HCT116 (cell line): ENCODE data around the gene COL18A1. TPM values are rescaled to one million over a fixed set of nuclear protein-coding genes. Genes with fewer than 3 reads are reported as not detected.
"Not testable (repeated sequence)": the region's sequence is repeated elsewhere in the genome, so short reads cannot be mapped to it uniquely, and the experiment has no call there.

Experiments used
- ATAC-seq: fragments of 200-7000 bp; cut with Tn5 transposase; 2 replicates; pipeline ENCODE4 v1.9.1; 2020; ENCODE audit warnings: mild to moderate bottlenecking, moderate library complexity
- BruUV-seq: library from RNA; stranded (reverse); fragments of 400-500 nt; replicated peaks from 2 replicates; lab custom pipeline; 2021; lab: Mats Ljungman, UMichigan
- CTCF ChIA-PET: fragments of 300-600 bp; sonication (Branson Sonifier 250); formaldehyde crosslinking; loops from one replicate; lab custom pipeline; 2021; ENCODE audit warnings: antibody characterized with exemption; lab: Charles Lee
- POLR2A ChIA-PET: fragments of 300-600, 350-600 bp; sonication (Branson Sonifier 250); formaldehyde crosslinking; loops from one replicate; lab custom pipeline; 2021; ENCODE audit warnings: antibody characterized with exemption; lab: Charles Lee
- RAD21 ChIA-PET, 2 experiments: fragments of 300-600 bp; sonication (Branson Sonifier 250); formaldehyde crosslinking; loops; one replicate each; lab custom pipeline; 2023; ENCODE audit warnings: low total read pairs in 2 of 2; ENCODE audit not compliant: uncharacterized antibody in 2 of 2, unreplicated experiment in 2 of 2, low non-redundant PET in 1 of 2; lab: Charles Lee
- DNase-seq: peaks from one replicate; pipeline ENCODE4 v3.0.0-alpha.2; 2010; ENCODE audit warnings: low read depth, low spot score
- H2AFZ ChIP-seq: fragments of 200-600 bp; shearing (Covaris generic), sonication (generic); 2 replicates; pipeline ENCODE4 v1.6.1; 2017; ENCODE audit warnings: low read depth, mixed run types, mixed read lengths, antibody characterized with exemption, low read length; ENCODE audit not compliant: poor library complexity, severe bottlenecking
- H3K27ac ChIP-seq: 2 replicates; pipeline ENCODE4 v1.5.1; 2012; ENCODE audit warnings: low read depth, low read length
- H3K27me3 ChIP-seq: fragments of 200-600 bp; sonication (generic); 2 replicates; pipeline ENCODE4 v1.6.1; 2016; ENCODE audit warnings: mixed run types, low read length, mixed read lengths; ENCODE audit not compliant: insufficient read depth
- H3K36me3 ChIP-seq, 2 experiments: fragments of 200-500 bp in 1 of 2; fragments of 200-600 bp in 1 of 2; sonication (Bioruptor generic) in 1 of 2; sonication (generic) in 1 of 2; 2 replicates each; pipeline versions ENCODE4 v1.5.1 to v1.6.1; 2014 to 2016; ENCODE audit warnings: low read length in 2 of 2, inconsistent platforms in 1 of 2, mixed read lengths in 1 of 2, mixed run types in 1 of 2; ENCODE audit not compliant: insufficient read depth in 2 of 2, control insufficient read depth in 1 of 2
- H3K4me1 ChIP-seq, 2 experiments: fragments of 200-600 bp in 1 of 2; sonication (generic) in 1 of 2; 2 replicates each; pipeline versions ENCODE4 v1.5.1 to v1.6.1; 2012 to 2017; ENCODE audit warnings: low read length in 2 of 2, inconsistent platforms in 1 of 2, mild to moderate bottlenecking in 1 of 2, mixed read lengths in 1 of 2, mixed run types in 1 of 2, moderate library complexity in 1 of 2; ENCODE audit not compliant: insufficient read depth in 2 of 2, control insufficient read depth in 1 of 2
- H3K4me2 ChIP-seq: fragments of 200-600 bp; sonication (generic); 2 replicates; pipeline ENCODE4 v1.6.1; 2017; ENCODE audit warnings: mixed run types, low read length, mixed read lengths
- H3K4me3 ChIP-seq, 2 experiments: fragments of 200-600 bp in 1 of 2; sonication (generic) in 1 of 2; replicated peaks in 1 of 2; 2 replicates each; pipeline ENCODE4 v1.5.1; 2011 to 2016; ENCODE audit warnings: low read length in 2 of 2, control low read depth in 1 of 2, low read depth in 1 of 2, mild to moderate bottlenecking in 1 of 2, mixed read lengths in 1 of 2, mixed run types in 1 of 2
- H3K79me2 ChIP-seq: fragments of 200-600 bp; sonication (generic); 2 replicates; pipeline ENCODE4 v1.6.1; 2017; ENCODE audit warnings: mild to moderate bottlenecking, mixed run types, low read length, moderate library complexity, mixed read lengths; ENCODE audit not compliant: insufficient read depth
- H3K9ac ChIP-seq: fragments of 200-600 bp; sonication (generic); 2 replicates; pipeline ENCODE4 v1.6.1; 2016; ENCODE audit warnings: low read length, mixed read lengths
- H3K9me2 ChIP-seq: fragments of 200-600 bp; sonication (generic), shearing (Covaris generic); 2 replicates; pipeline ENCODE4 v1.6.1; 2017; ENCODE audit warnings: mixed run types, mild to moderate bottlenecking, moderate library complexity; ENCODE audit not compliant: insufficient read depth
- H3K9me3 ChIP-seq, 2 experiments: fragments of 200-500 bp in 1 of 2; fragments of 200-600 bp in 1 of 2; sonication (Bioruptor generic) in 1 of 2; sonication (generic) in 1 of 2; 2 replicates each; pipeline ENCODE4 v1.6.1; 2014 to 2017; ENCODE audit warnings: low read length in 2 of 2, mixed read lengths in 2 of 2, inconsistent platforms in 1 of 2, low read depth in 1 of 2, mild to moderate bottlenecking in 1 of 2, mixed run types in 1 of 2, moderate library complexity in 1 of 2; ENCODE audit not compliant: control insufficient read depth in 1 of 2, insufficient read depth in 1 of 2
- H4K20me1 ChIP-seq: fragments of 200-600 bp; sonication (generic), shearing (Covaris generic); 2 replicates; pipeline ENCODE4 v1.6.1; 2017; ENCODE audit warnings: mixed run types, mild to moderate bottlenecking, moderate library complexity; ENCODE audit not compliant: insufficient read depth
- CBX3 ChIP-seq: IDR thresholded peaks from 2 replicates; pipeline ENCODE4 v1.6.1; 2012; ENCODE audit warnings: low read depth
- CEBPB ChIP-seq: IDR thresholded peaks from 2 replicates; pipeline ENCODE4 v1.6.1; 2012; ENCODE audit warnings: low read depth
- EGR1 ChIP-seq: IDR thresholded peaks from 2 replicates; pipeline ENCODE4 v1.6.1; 2012; ENCODE audit warnings: low read depth
- ELF1 ChIP-seq: IDR thresholded peaks from 2 replicates; pipeline ENCODE4 v1.6.1; 2012; ENCODE audit warnings: low read depth, borderline replicate concordance
- EZH2phosphoT487 ChIP-seq: fragments of 200-600 bp; IDR thresholded peaks from 2 replicates; pipeline ENCODE4 v1.6.1; 2018; ENCODE audit warnings: antibody characterized with exemption, borderline replicate concordance
- JUND ChIP-seq: IDR thresholded peaks from 2 replicates; pipeline ENCODE4 v1.6.1; 2012
- POLR2A ChIP-seq: IDR thresholded peaks from 2 replicates; pipeline ENCODE4 v1.7.0; 2011; ENCODE audit warnings: borderline replicate concordance; ENCODE audit not compliant: insufficient read depth, insufficient read length; ENCODE audit errors: extremely low read depth
- POLR2AphosphoS5 ChIP-seq: IDR thresholded peaks from 2 replicates; pipeline ENCODE4 v1.6.1; 2011; ENCODE audit warnings: mild to moderate bottlenecking, low read depth, low read length, moderate library complexity
- RAD21 ChIP-seq: IDR thresholded peaks from 2 replicates; pipeline ENCODE4 v1.6.1; 2012; ENCODE audit warnings: low read depth, mild to moderate bottlenecking
- SP1 ChIP-seq: IDR thresholded peaks from 2 replicates; pipeline ENCODE4 v1.6.1; 2012; ENCODE audit warnings: low read depth
- TCF7L2 ChIP-seq: IDR thresholded peaks from 2 replicates; pipeline ENCODE4 v1.7.0; 2011; ENCODE audit warnings: borderline replicate concordance, inconsistent platforms; ENCODE audit not compliant: insufficient read depth, insufficient read length; ENCODE audit errors: extremely low read depth
- ZFX ChIP-seq: fragments of 450-650 bp; IDR thresholded peaks from 2 replicates; pipeline ENCODE4 v1.6.1; 2017
- ZNF274 ChIP-seq: fragments of 200-500 bp; sonication (Bioruptor generic); IDR thresholded peaks from 2 replicates; pipeline ENCODE4 v1.6.1; 2014; ENCODE audit warnings: mild to moderate bottlenecking, low read depth, low read length, inconsistent platforms
- intact Hi-C: fragments of 100-400 bp; cut with micrococcal nuclease; formaldehyde crosslinking; loops from 2 replicates; pipeline ENCODE4 v1.10.0; 2022
- total RNA-seq: library from RNA; stranded (reverse); gene quantifications from one replicate; pipeline ENCODE4 v1.2.1, GENCODE V29; 2021; ENCODE audit not compliant: unreplicated experiment
- TF ChIP-seq, protein P1 (sequence below): IDR thresholded peaks from 2 replicates; pipeline ENCODE4 v1.6.1; 2012; ENCODE audit warnings: low read depth
- TF ChIP-seq, protein P2 (sequence below): IDR thresholded peaks from 2 replicates; pipeline ENCODE4 v1.6.1; 2012
- TF ChIP-seq, protein P3 (sequence below): IDR thresholded peaks from 2 replicates; pipeline ENCODE4 v1.6.1; 2012
- TF ChIP-seq, protein P4 (sequence below), 3 experiments: fragments of 200-600 bp in 1 of 3; sonication (generic) in 1 of 3; IDR thresholded peaks in 2 of 3; conservative IDR thresholded peaks in 1 of 3; 2 replicates each; pipeline ENCODE4 v1.5.1; 2012 to 2017; ENCODE audit warnings: low read depth in 2 of 3, low read length in 2 of 3, antibody characterized with exemption in 1 of 3, borderline replicate concordance in 1 of 3, control low read depth in 1 of 3, mild to moderate bottlenecking in 1 of 3, mixed read lengths in 1 of 3, mixed run types in 1 of 3, moderate library complexity in 1 of 3; ENCODE audit not compliant: insufficient read depth in 1 of 3

The COL18A1 gene
- total RNA-seq, 1 experiment from 2014 or later = 59.5 TPM

DNA sequence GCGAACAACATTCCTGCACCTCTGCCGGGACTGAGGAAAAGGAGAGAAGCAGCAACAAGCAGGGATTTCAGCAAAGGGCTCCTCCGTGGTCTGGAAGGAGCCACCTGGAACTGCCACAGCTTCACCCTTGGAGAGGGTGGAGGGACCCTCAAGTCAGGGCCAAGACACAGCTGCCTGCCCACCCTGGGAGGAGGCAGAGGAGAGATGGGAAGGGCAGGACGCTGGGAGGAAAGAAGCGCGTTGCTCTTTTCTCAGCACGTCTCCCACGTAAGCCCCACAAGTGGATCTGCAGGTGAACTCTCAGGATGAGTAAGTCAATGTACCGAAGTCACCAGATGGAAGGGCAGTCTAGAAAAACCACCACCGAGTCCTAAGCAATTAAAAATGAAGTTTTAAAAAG, 97.6 kb downstream of the COL18A1 start:
- Histone ChIP-seq H3K27me3 (no peaks in the 10 kb centered on the region), H3K9me3 (no peaks in the 10 kb centered on the region), H3K4me3 (no peak overlapping the region), H3K9me2 (no peaks in the 10 kb centered on the region), H3K79me2 (no peaks in the 10 kb centered on the region), H3K4me2 (no peak overlapping the region), H4K20me1 (no peaks in the 10 kb centered on the region), H3K4me1 (no peaks in the 10 kb centered on the region), H3K27ac (no peak overlapping the region), H3K9ac (no peak overlapping the region), H2AFZ (no peak overlapping the region), H3K36me3 (peaks cover 0 to under 1% of the 10 kb centered on the region in 2 experiments; a peak in 1 of 4 replicates)
- BruUV-seq = no TSS peak
- intact Hi-C loops = no loop called here
- no peak for TF ChIP-seq ZNF274
- no peak for TF ChIP-seq RAD21
- no peak for TF ChIP-seq CBX3
- TF ChIP-seq, protein P1, sequence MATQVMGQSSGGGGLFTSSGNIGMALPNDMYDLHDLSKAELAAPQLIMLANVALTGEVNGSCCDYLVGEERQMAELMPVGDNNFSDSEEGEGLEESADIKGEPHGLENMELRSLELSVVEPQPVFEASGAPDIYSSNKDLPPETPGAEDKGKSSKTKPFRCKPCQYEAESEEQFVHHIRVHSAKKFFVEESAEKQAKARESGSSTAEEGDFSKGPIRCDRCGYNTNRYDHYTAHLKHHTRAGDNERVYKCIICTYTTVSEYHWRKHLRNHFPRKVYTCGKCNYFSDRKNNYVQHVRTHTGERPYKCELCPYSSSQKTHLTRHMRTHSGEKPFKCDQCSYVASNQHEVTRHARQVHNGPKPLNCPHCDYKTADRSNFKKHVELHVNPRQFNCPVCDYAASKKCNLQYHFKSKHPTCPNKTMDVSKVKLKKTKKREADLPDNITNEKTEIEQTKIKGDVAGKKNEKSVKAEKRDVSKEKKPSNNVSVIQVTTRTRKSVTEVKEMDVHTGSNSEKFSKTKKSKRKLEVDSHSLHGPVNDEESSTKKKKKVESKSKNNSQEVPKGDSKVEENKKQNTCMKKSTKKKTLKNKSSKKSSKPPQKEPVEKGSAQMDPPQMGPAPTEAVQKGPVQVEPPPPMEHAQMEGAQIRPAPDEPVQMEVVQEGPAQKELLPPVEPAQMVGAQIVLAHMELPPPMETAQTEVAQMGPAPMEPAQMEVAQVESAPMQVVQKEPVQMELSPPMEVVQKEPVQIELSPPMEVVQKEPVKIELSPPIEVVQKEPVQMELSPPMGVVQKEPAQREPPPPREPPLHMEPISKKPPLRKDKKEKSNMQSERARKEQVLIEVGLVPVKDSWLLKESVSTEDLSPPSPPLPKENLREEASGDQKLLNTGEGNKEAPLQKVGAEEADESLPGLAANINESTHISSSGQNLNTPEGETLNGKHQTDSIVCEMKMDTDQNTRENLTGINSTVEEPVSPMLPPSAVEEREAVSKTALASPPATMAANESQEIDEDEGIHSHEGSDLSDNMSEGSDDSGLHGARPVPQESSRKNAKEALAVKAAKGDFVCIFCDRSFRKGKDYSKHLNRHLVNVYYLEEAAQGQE = no peak
- TF ChIP-seq ZFX = no peak
- TF ChIP-seq POLR2AphosphoS5 = no peak
- no peak for TF ChIP-seq JUND
- TF ChIP-seq, protein P2, sequence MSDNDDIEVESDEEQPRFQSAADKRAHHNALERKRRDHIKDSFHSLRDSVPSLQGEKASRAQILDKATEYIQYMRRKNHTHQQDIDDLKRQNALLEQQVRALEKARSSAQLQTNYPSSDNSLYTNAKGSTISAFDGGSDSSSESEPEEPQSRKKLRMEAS = no peak
- TF ChIP-seq SP1 = no peak
- no peak for TF ChIP-seq TCF7L2
- TF ChIP-seq, protein P3, sequence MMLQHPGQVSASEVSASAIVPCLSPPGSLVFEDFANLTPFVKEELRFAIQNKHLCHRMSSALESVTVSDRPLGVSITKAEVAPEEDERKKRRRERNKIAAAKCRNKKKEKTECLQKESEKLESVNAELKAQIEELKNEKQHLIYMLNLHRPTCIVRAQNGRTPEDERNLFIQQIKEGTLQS = no peak
- TF ChIP-seq ELF1 = no peak
- no peak for TF ChIP-seq EGR1
- TF ChIP-seq EZH2phosphoT487 = no peak
- TF ChIP-seq, protein P4, sequence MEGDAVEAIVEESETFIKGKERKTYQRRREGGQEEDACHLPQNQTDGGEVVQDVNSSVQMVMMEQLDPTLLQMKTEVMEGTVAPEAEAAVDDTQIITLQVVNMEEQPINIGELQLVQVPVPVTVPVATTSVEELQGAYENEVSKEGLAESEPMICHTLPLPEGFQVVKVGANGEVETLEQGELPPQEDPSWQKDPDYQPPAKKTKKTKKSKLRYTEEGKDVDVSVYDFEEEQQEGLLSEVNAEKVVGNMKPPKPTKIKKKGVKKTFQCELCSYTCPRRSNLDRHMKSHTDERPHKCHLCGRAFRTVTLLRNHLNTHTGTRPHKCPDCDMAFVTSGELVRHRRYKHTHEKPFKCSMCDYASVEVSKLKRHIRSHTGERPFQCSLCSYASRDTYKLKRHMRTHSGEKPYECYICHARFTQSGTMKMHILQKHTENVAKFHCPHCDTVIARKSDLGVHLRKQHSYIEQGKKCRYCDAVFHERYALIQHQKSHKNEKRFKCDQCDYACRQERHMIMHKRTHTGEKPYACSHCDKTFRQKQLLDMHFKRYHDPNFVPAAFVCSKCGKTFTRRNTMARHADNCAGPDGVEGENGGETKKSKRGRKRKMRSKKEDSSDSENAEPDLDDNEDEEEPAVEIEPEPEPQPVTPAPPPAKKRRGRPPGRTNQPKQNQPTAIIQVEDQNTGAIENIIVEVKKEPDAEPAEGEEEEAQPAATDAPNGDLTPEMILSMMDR (IDR thresholded peaks at IDR 0.05 in 2 of 3, conservative IDR thresholded peaks at IDR 0.05 in 1 of 3; ENCODE audit: borderline replicate concordance in 1 of 3, insufficient read depth in 1 of 3, low read depth in 2 of 3, low read length in 2 of 3) = no peak
- no peak for TF ChIP-seq CEBPB
- no peak for TF ChIP-seq POLR2A
- ChIA-PET RAD21 (no interaction called here), POLR2A (no interaction called here), CTCF (no interaction called here)
- no peak for DNase-seq
- no peak for ATAC-seq

DNA sequence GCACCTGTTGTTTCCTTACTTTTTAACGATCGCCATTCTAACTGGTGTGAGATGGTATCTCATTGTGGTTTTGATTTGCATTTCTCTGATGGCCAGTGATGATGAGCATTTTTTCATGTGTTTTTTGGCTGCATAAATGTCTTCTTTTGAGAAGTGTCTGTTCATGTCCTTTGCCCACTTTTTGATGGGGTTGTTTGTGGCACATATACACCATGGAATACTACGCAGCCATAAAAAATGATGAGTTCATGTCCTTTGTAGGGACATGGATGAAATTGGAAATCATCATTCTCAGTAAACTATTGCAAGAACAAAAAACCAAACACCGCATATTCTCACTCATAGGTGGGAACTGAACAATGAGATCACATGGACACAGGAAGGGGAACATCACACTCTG, 98.3 kb downstream of the COL18A1 start:
- H3K9me2 ChIP-seq, H4K20me1 ChIP-seq, BruUV-seq, CTCF ChIA-PET, H3K4me3 ChIP-seq, POLR2A ChIA-PET, H3K79me2 ChIP-seq, H3K4me1 ChIP-seq, RAD21 ChIA-PET, H2AFZ ChIP-seq, H3K27me3 ChIP-seq, ATAC-seq, H3K9ac ChIP-seq, DNase-seq, H3K9me3 ChIP-seq, H3K4me2 ChIP-seq, H3K27ac ChIP-seq, H3K36me3 ChIP-seq, intact Hi-C loops: not testable (repeated sequence)
